ENCODE results near the gene DIAPH3.

The DIAPH3 gene

DNA sequence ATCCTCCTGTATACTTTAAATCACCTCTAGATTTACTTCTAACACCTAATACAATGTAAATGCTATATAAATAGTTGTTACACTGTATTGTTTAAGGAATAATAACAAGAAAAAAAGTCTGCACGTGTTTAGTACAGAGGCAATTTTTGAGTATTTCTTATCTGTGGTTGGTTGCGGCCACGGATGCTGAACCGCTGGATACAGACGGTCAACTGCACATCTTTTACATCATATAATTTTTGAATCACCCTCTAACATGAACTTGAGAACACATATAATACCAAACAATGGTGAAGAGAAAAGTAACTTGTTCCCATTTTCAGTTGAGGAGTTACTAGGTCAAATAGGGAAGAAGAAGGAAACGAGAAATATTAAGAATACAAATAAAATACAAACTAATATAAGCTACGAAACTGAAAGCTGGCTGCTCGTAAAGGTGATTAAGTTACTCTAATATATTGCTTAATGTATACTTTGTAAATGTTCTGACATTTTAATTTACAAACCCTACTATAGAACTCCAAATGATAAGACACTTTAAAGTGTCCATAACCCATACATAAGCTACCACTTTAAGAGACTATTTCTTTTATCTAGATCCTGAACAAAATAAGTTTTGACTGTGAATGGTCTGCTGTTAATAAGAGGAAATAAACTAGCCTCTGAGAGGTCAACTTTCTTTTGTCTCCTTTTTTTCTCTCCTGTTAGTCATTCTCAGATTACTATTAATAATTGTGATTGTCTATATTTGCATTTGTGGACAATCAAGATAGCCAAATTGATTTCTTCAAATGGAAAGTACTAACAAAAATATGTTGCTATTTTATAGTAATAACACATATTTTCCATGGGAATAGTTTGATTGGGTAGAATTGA lies 457.4 kb downstream of the DIAPH3 start:
- H3K27ac ChIP-seq, result no peak overlapping the region
- no peak for TF ChIP-seq ZFX (IDR thresholded peaks at IDR 0.05)
- no peak for TF ChIP-seq CTCF (conservative IDR thresholded peaks at IDR 0.05)

- no peak overlapping the region for H3K27ac ChIP-seq
- no peak for TF ChIP-seq ZFX (IDR thresholded peaks at IDR 0.05)
- no peak for TF ChIP-seq CTCF (conservative IDR thresholded peaks at IDR 0.05)
Measured at GRCh38 chr13:59702269-59702668, 461.5 kb downstream of the DIAPH3 start.

DNA sequence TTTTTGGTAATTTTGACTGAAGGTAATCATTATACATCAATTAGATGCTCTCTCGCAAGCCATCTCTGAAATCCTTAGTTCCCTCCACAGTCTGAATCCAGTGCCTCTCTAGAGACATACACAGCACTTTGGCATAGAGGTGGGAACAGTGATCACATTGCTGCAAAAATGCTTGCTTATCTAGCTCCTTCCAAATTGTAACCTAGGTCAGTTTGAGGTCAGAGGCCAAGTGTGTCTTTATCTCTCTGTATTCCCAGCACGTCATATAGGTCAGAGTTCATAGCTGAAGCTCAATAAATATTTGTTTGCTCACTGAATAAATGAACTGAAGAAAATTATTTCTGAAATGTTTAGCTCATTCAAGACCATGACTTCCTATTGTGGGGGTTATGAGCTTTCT lies 462.5 kb downstream of the DIAPH3 start:
- H3K27ac ChIP-seq, result no peak overlapping the region
- TF ChIP-seq CTCF (conservative IDR thresholded peaks at IDR 0.05) (no peak), ZFX (IDR thresholded peaks at IDR 0.05) (no peak)

DNA sequence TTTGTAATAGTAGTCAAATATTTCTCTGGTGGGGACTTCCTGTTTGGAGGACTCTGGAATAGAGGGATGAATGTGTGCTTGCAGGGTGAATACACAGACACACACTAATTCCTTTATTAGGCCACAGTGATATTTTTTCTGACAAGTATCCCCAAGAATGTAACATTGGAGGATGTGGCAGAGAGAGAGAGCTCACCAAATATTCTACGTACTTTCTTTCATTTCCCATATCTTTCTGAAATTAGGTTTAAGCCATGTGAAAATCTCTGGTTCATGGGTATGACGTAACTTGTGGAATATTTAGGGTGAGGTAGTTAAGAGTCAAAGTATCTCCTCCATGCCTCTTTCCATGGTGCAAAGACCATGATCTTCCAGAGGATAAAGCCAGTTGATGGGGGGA lies 463.4 kb downstream of the DIAPH3 start:
- TF ChIP-seq CTCF (conservative IDR thresholded peaks at IDR 0.05) (no peak), ZFX (IDR thresholded peaks at IDR 0.05) (no peak)
- no peak overlapping the region for H3K27ac ChIP-seq

- TF ChIP-seq ZFX (IDR thresholded peaks at IDR 0.05) (no peak), CTCF (conservative IDR thresholded peaks at IDR 0.05) (no peak)
- no peak overlapping the region for H3K27ac ChIP-seq
Measured at GRCh38 chr13:59696271-59696670, 467.5 kb downstream of the DIAPH3 start.

DNA sequence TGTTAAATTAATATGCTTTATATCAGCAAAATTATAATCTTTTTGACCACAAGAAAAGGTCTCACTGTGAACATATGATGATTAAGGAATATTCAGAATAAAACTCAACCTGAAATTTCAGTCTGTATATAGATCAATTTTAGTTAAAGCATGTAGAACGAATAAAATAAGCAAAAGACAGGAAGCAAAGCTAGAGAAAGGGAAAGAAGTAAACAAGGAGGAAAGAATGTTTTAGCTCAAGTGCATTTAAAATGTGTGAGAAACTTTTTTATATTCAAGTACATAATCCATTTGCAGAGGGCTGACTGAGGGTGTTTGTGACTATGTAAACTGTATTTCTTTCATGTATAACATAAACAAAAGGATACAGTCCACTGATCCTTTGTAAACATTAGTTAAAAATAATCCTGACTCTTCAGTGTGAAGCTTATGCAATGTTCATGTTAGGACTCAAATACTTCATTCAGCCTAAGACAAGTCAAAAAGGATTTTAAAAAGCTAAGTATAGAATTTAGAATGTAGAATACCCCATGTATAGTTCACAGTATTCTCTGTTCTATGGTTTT lies 472.1 kb downstream of the DIAPH3 start:
- no peak overlapping the region for H3K27ac ChIP-seq
- TF ChIP-seq CTCF (conservative IDR thresholded peaks at IDR 0.05) (no peak), ZFX (IDR thresholded peaks at IDR 0.05) (no peak)

- TF ChIP-seq CTCF (conservative IDR thresholded peaks at IDR 0.05), result no peak
- TF ChIP-seq ZFX (IDR thresholded peaks at IDR 0.05), result no peak
- no peak overlapping the region for H3K27ac ChIP-seq
Measured at GRCh38 chr13:59690857-59691500, 472.7 kb downstream of the DIAPH3 start.

All from C4-2B (cell line).